ENCODE data around the gene RGL2. TPM values are rescaled to one million over a fixed set of nuclear protein-coding genes. Genes with fewer than 3 reads are reported as not detected.
A peak's percentile ranks its signal among the peaks of the same experiment; 100 is the strongest.

The RGL2 gene
- total RNA-seq, 4 donors from 2014 or later: 53.7 to 83.0 (median 60.7) TPM

DNA sequence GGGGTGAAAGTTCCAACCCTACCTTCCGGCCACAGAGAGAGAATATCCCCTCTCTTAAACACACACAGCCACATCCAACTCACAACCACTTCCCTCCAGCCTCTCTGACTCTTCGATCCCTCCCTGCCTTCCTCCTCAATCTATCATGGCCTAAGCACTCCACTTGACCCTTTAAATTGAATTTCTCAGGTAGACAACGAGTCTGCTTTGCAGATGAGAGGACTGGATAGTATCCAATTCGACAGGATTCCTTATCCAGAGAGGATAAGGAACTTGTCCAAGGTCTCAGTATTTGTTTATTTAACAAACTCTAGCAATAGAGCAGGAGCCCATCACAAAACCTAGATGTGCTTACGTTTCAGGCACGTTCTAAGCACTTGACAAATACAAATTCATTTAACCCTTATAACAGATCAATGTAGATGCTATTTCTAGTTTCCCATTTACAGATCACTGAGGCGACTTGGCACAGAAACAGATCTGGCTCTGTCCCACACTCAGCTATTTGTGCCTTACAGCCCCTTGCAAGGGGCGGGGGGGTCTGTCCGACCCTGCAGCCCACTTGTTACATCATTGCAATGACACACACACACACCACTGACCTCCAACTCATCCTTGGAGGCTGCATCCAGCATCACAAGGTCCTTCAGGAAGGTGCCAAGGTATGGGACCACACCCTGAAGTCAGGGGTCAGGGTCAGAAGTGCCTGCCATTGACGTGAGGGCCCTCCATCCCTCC, 4.5 kb downstream of the RGL2 start:
- no peaks in the 10 kb centered on the region for H3K27me3 ChIP-seq
- no peak overlapping the region for H3K4me3 ChIP-seq
- no peak overlapping the region for H3K27ac ChIP-seq
- peaks cover 0 to 43% (median 16%) of the 10 kb centered on the region in 3 donors for H3K4me1 ChIP-seq
- TF ChIP-seq POLR2AphosphoS5 (IDR thresholded peaks at IDR 0.05) (no peak), EP300 (IDR thresholded peaks at IDR 0.05) (no peak), POLR2A (IDR thresholded peaks at IDR 0.05) (no peak)
- TF ChIP-seq, protein P1, sequence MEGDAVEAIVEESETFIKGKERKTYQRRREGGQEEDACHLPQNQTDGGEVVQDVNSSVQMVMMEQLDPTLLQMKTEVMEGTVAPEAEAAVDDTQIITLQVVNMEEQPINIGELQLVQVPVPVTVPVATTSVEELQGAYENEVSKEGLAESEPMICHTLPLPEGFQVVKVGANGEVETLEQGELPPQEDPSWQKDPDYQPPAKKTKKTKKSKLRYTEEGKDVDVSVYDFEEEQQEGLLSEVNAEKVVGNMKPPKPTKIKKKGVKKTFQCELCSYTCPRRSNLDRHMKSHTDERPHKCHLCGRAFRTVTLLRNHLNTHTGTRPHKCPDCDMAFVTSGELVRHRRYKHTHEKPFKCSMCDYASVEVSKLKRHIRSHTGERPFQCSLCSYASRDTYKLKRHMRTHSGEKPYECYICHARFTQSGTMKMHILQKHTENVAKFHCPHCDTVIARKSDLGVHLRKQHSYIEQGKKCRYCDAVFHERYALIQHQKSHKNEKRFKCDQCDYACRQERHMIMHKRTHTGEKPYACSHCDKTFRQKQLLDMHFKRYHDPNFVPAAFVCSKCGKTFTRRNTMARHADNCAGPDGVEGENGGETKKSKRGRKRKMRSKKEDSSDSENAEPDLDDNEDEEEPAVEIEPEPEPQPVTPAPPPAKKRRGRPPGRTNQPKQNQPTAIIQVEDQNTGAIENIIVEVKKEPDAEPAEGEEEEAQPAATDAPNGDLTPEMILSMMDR (IDR thresholded peaks at IDR 0.05): no peak
- H3K36me3 ChIP-seq: peaks cover 0 to 64% of the 10 kb centered on the region in 2 donors
- no peaks in the 10 kb centered on the region for H3K9me3 ChIP-seq
- WGBS, 2 donors (ENCODE audit: low coverage in 1 of 2): 35 to 46% methylated on average over 8 to 10 of the region's 10 CpGs
- no peak for ATAC-seq

DNA sequence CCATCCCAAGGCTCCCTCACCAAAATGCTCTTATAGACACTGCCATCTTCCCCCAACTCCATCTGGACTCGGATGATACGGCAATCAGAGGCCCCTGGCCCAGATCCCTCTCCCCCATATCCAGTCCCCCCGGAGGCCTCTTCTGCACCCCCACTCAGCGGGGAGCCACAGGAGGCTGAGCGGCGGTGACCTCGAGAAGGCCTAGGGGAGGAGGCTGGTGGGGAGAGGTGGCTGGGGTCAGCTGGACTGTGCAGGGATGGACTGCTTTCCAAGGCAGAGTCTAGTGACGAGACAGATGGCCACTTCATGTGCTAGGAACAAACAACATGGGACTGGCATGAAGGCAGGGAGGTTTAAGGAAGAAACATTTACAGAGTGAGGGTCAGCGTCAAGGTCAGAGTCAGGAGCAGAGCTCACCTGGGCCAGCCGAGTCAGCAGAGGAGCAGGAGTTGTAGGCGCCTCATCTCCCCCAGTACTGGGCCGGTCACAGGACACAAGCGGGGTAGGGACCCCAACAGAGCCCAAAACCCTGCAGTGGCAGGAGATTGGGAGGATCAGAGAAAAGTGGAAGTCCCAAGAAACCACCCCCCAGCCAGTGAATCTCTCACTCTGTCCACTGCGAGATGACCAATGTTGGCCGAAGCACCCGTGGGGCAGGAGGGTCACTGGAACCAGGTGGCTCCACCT, 5.6 kb downstream of the RGL2 start:
- Histone ChIP-seq H3K27ac (no peak overlapping the region), H3K27me3 (no peaks in the 10 kb centered on the region), H3K9me3 (no peaks in the 10 kb centered on the region), H3K4me1 (peaks cover 3 to 47% (median 21%) of the 10 kb centered on the region in 3 donors), H3K36me3 (peaks cover 0 to 64% of the 10 kb centered on the region in 2 donors), H3K4me3 (no peak overlapping the region)
- no peak for ATAC-seq
- no peak for TF ChIP-seq POLR2AphosphoS5 (IDR thresholded peaks at IDR 0.05)
- no peak for TF ChIP-seq EP300 (IDR thresholded peaks at IDR 0.05)
- TF ChIP-seq, protein P1 (IDR thresholded peaks at IDR 0.05): no peak
- TF ChIP-seq POLR2A (IDR thresholded peaks at IDR 0.05): no peak
- 20 to 75% methylated on average over 1 to 4 of the region's 16 CpGs for WGBS, 2 donors (ENCODE audit: low coverage in 1 of 2)

DNA sequence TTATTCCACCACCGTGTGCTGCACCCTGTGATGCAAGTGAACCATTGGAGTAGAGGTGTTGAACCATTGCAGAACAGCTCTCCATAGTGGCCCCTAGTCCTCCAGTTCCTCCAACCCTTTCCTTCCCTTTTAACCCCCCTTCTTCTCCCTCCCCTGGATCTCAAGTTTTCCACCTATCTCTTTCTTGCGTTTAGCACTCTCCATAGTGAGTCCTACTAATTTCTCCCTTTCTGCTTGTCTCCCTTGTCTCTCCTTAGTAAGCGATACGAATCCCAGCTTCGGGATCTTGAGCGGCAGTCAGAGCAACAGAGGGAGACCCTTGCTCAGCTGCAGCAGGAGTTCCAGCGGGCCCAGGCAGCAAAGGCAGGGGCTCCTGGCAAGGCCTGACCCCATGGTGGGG, 8.3 kb downstream of the RGL2 start:
- Histone ChIP-seq H3K9me3 (no peaks in the 10 kb centered on the region), H3K4me1 (peaks cover 3 to 35% (median 14%) of the 10 kb centered on the region in 3 donors), H3K4me3 (peak overlapping the region in 1 of 2 donors; percentile 69), H3K27ac (peak overlapping the region in 1 of 4 donors; percentile 86), H3K27me3 (no peaks in the 10 kb centered on the region), H3K36me3 (peaks cover 0 to 75% of the 10 kb centered on the region in 2 donors)
- no peak for ATAC-seq
- 34% methylated on average over 2 of the region's 7 CpGs; no CpG with 5 or more reads in 1 of the 2 donors for WGBS, 2 donors (ENCODE audit: low coverage in 1 of 2)
- TF ChIP-seq, protein P1 (IDR thresholded peaks at IDR 0.05): no peak
- TF ChIP-seq EP300 (IDR thresholded peaks at IDR 0.05) (no peak), POLR2AphosphoS5 (IDR thresholded peaks at IDR 0.05) (no peak), POLR2A (IDR thresholded peaks at IDR 0.05) (no peak)

DNA sequence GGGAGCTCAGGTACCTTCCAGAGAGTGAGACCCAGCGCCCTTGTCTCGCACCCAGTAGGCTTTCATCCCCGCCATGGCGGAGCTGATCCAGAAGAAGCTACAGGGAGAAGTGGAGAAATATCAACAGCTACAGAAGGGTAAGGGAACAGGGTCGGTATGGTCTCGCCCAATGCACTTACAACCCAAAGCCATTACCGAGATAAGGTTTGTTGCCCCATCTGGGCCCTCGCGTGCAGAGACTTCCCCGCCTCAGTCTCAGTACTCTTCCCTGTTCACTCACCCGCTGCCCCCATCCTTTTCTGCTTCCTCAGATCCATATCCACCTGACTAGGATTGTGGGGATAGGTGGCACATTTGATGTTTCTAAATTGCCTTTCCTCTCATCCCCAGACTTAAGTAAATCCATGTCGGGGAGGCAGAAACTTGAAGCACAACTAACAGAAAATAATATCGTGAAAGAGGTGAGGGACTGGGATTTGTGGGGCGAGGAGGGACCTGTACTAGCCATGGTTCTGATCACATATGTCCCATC, 8.9 kb downstream of the RGL2 start:
- Histone ChIP-seq H3K4me3 (peak overlapping the region; percentile 64 to 69), H3K27me3 (no peaks in the 10 kb centered on the region), H3K9me3 (no peaks in the 10 kb centered on the region), H3K36me3 (peaks cover 0 to 75% of the 10 kb centered on the region in 2 donors), H3K4me1 (peaks cover 3 to 35% (median 14%) of the 10 kb centered on the region in 3 donors), H3K27ac (peak overlapping the region; percentile 15 to 86 (median 82))
- TF ChIP-seq EP300 (IDR thresholded peaks at IDR 0.05) (no peak), POLR2AphosphoS5 (IDR thresholded peaks at IDR 0.05) (no peak), POLR2A (IDR thresholded peaks at IDR 0.05) (no peak)
- TF ChIP-seq, protein P1 (IDR thresholded peaks at IDR 0.05): no peak
- WGBS, 2 donors (ENCODE audit: low coverage in 1 of 2): 0% methylated on average over 4 of the region's 14 CpGs; no CpG with 5 or more reads in 1 of the 2 donors
- ATAC-seq: no peak

Data from gastroesophageal sphincter (tissue), 4 donors.